IgD-negative memory B cell (primary cell): ENCODE measurements around the gene APPBP2. TPM values are rescaled to one million over a fixed set of nuclear protein-coding genes. Genes with fewer than 3 reads are reported as not detected.

Experiments used
- H3K27ac Mint-ChIP-seq, 3 donors: one replicate each; pipeline ENCODE4 v1.8.0; 2020 to 2022; ENCODE audit warnings: mild to moderate bottlenecking in 3 of 3, mixed read lengths in 3 of 3, moderate library complexity in 1 of 3
- H3K27me3 Mint-ChIP-seq: one replicate; pipeline ENCODE4 v1.8.0; 2021; ENCODE audit warnings: mixed read lengths
- H3K36me3 Mint-ChIP-seq: one replicate; pipeline ENCODE4 v1.8.0; 2020; ENCODE audit warnings: mild to moderate bottlenecking, mixed read lengths
- H3K4me1 Mint-ChIP-seq, 3 donors: one replicate each; pipeline ENCODE4 v1.8.0; 2020 to 2022; ENCODE audit warnings: mixed read lengths in 3 of 3, mild to moderate bottlenecking in 1 of 3
- H3K4me3 Mint-ChIP-seq, 4 donors: one replicate each; pipeline ENCODE4 v1.8.0; 2020 to 2022; ENCODE audit warnings: mild to moderate bottlenecking in 4 of 4, mixed read lengths in 4 of 4, moderate library complexity in 3 of 4
- H3K9me3 Mint-ChIP-seq, 3 donors: one replicate each; pipeline ENCODE4 v1.8.0; 2020 to 2021; ENCODE audit warnings: mixed read lengths in 3 of 3, mild to moderate bottlenecking in 1 of 3
- polyA plus RNA-seq: library from polyadenylated mRNA; unstranded; fragments of 300-500 nt; fragmentation: Illumina TruSeq; gene quantifications from one replicate; pipeline ENCODE4 v1.2.3, GENCODE V29; 2021

Gene APPBP2
- polyA plus RNA-seq, 1 donor from 2014 or later, result 24.4 TPM

GRCh38 chr17:60545465-60546191 is 19.6 kb upstream of the APPBP2 start:
- Mint-ChIP-seq H3K4me3 (no peak overlapping the region), H3K36me3 (peaks cover 3% of the 10 kb centered on the region), H3K27me3 (no peaks in the 10 kb centered on the region), H3K9me3 (no peaks in the 10 kb centered on the region), H3K27ac (no peak overlapping the region), H3K4me1 (no peaks in the 10 kb centered on the region)

DNA sequence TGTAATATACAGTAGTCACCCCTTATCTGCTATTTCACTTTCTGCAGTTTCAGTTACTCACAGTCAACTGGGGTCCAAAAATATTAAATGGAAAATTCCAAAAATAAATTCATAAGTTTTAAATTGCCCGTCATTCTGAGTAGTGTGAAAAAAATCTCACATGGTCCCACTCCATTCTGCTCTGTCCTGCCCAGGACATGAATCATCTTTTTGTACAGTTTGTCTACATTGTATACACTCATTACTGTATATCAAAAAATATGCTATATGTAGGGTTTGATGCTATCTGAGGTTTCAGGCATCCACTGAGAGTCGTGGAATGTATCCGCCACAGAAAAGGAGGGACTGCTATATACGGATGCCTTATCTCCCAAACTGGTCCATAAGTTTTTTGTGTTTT is 16.0 kb upstream of the APPBP2 start:
- Mint-ChIP-seq H3K27me3 (no peaks in the 10 kb centered on the region), H3K27ac (no peak overlapping the region), H3K4me3 (no peak overlapping the region), H3K9me3 (no peaks in the 10 kb centered on the region), H3K36me3 (peaks cover 3% of the 10 kb centered on the region), H3K4me1 (no peaks in the 10 kb centered on the region)

DNA sequence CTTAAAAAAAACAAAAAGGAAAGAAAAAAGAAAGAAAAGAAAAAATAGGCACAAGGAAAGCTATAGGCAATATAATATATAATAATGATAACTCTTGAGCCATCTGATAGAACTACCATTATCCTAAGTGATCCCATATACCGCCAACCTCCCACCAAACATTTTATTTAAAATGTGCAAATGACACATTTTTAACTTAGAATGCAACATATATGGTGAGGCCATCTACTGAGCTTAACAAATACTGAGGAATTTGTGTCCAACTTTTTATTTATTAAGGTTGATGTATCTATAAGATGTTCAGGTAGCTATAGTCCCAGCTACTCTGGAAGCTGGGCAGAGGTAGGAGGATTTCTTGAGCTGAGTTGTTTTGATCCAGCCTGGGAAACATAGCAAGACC is 14.4 kb upstream of the APPBP2 start:
- H3K4me1 Mint-ChIP-seq, result no peaks in the 10 kb centered on the region
- no peaks in the 10 kb centered on the region for H3K27me3 Mint-ChIP-seq
- H3K27ac Mint-ChIP-seq, result peak overlapping the region in 1 of 3 donors; percentile 81
- no peaks in the 10 kb centered on the region for H3K36me3 Mint-ChIP-seq
- no peaks in the 10 kb centered on the region for H3K9me3 Mint-ChIP-seq
- no peak overlapping the region for H3K4me3 Mint-ChIP-seq

DNA sequence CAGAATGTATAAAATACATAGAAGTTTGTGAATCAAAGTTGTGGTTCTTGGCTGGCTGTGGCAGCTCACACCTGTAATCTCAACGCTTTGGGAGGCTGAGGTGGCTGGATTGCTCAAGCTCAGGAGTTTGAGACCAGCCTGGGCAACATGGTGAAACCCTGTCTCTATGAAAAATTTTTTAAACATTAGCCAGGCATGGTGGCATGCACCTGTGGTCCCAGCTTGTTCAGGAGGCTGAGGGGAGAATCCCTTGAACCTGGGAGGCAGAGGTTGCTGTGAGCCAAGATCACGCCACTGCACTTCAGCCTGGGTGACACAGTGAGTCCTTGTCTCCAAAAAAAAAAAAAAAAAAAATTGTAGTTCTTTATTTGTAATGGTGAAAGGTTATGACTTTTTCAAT is 13.8 kb upstream of the APPBP2 start:
- H3K36me3 Mint-ChIP-seq, result no peaks in the 10 kb centered on the region
- H3K27me3 Mint-ChIP-seq, result no peaks in the 10 kb centered on the region
- H3K4me3 Mint-ChIP-seq, result no peak overlapping the region
- H3K27ac Mint-ChIP-seq, result peak overlapping the region in 1 of 3 donors; percentile 81
- H3K4me1 Mint-ChIP-seq, result no peaks in the 10 kb centered on the region
- H3K9me3 Mint-ChIP-seq, result no peaks in the 10 kb centered on the region

GRCh38 chr17:60538726-60539125 is 12.7 kb upstream of the APPBP2 start:
- Mint-ChIP-seq H3K4me3 (no peak overlapping the region), H3K36me3 (no peaks in the 10 kb centered on the region), H3K4me1 (no peaks in the 10 kb centered on the region), H3K27ac (no peak overlapping the region), H3K27me3 (no peaks in the 10 kb centered on the region), H3K9me3 (no peaks in the 10 kb centered on the region)

DNA sequence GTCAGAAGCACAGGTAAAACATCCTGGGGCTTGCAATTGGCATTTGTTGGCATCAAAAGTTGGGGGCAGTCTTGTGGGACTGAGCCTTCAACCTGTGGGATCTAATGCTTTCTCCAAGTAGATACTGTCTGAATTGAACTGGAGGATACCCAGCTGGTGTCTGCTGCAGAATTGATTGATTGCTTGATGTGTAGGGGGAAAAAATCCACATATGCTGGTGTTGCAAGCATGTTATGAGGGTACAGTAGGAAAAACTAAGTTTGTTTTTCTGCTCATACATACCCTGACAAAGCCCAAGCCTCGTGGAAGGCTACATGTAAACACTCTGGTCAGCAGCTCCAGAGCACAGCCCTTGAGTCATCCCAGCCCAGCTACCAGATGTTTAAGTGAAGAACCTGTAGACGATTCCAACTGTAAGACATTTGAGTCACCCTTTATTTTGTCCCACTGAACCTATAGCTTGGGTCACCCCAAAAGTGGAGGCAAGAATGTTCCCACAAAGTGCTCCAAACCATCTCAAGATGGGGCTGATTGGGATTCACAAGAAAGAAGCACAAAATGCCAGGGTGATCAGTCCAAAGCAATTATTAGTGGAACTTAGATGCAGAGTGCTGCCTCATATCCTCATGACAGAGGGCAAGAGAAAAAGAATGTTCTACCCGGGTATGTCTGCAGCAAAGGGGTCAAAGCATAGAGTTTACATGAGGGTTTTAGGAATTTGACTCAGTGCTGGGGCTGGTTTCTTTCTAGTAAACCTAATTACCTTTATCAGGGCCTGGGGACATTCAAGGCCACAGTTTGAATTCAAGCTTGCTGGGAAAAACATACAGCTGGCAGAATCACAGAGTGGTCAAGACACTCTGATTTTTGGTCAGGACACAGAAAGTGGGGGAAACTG is 9.6 kb upstream of the APPBP2 start:
- no peaks in the 10 kb centered on the region for H3K4me1 Mint-ChIP-seq
- H3K27me3 Mint-ChIP-seq, result no peaks in the 10 kb centered on the region
- no peaks in the 10 kb centered on the region for H3K9me3 Mint-ChIP-seq
- peaks cover 3% of the 10 kb centered on the region for H3K36me3 Mint-ChIP-seq
- H3K4me3 Mint-ChIP-seq, result no peak overlapping the region
- no peak overlapping the region for H3K27ac Mint-ChIP-seq

- no peak overlapping the region for H3K27ac Mint-ChIP-seq
- H3K36me3 Mint-ChIP-seq, result peaks cover 3% of the 10 kb centered on the region
- H3K4me1 Mint-ChIP-seq, result no peaks in the 10 kb centered on the region
- H3K27me3 Mint-ChIP-seq, result no peaks in the 10 kb centered on the region
- H3K9me3 Mint-ChIP-seq, result no peaks in the 10 kb centered on the region
- no peak overlapping the region for H3K4me3 Mint-ChIP-seq
Measured at GRCh38 chr17:60534613-60535157, 8.6 kb upstream of the APPBP2 start.

DNA sequence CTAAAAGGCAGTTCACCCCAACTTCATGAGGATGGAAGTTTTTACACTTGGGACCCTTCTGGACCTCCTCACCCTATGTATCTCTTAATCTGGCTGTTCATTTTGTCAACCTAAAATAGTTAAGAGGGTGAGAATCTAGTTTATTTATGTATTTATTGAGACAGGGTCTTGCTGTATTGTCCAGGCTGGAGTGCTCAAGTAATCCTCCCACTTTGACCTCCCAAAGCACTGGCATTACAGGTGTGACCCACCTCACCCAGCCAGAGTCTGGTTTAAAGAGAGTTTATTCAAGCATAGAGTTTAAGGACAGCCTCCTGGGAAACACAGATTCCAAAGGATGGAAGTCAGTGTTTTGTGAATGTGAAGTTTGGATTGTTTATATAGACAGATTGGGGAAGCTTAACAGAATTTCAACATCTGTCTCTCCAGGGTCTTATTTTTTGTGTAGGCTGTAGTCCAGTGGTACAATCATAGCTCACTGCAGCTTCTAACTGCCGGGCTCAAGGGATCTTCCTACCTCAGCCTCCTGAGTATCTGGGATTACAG is 8.0 kb upstream of the APPBP2 start:
- Mint-ChIP-seq H3K4me3 (no peak overlapping the region), H3K4me1 (no peaks in the 10 kb centered on the region), H3K27me3 (no peaks in the 10 kb centered on the region), H3K36me3 (peaks cover 3% of the 10 kb centered on the region), H3K9me3 (no peaks in the 10 kb centered on the region), H3K27ac (no peak overlapping the region)

DNA sequence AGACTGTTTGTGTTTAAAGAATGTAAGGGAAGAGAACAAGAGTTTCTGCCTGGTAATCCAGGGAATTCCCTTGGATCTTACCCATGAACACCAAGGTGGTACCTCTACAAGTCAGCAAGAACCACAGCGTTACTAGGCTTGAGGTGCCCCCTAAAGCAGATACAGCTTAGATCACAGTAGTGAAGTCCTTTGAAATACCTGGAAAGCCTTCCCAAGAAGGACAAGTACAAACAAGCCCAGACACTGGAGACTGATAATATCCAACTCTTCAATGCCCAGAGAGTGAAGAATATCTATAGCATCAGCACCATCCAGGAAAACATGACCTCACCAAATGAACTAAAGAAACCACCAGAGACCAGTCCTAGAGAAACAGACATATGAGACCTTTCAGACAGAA is 3.8 kb upstream of the APPBP2 start:
- H3K4me3 Mint-ChIP-seq, result no peak overlapping the region

DNA sequence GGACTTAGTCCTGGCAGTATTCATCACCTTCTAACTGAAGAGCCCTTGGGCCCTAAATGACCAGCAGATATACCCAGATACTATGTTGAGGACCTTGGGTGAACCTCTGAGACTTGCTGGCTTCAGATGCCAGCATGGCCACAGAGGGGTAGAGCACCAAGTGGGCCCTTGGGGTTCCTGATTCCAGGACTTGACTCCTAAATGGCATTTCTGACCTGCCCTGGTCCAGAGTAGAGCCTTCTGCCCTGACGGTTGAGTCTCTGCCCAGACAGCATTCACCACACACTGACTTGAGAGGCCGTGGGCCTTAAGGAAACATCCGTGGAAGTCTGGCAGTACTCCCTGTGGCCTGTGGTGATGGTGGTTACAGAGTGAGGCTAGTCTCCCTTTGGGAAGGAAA is 2.8 kb upstream of the APPBP2 start:
- peaks cover 3% of the 10 kb centered on the region for H3K36me3 Mint-ChIP-seq
- no peak overlapping the region for H3K27ac Mint-ChIP-seq
- no peaks in the 10 kb centered on the region for H3K9me3 Mint-ChIP-seq
- no peaks in the 10 kb centered on the region for H3K27me3 Mint-ChIP-seq
- H3K4me3 Mint-ChIP-seq, result peak overlapping the region in 1 of 4 donors; percentile 99
- H3K4me1 Mint-ChIP-seq, result peaks cover 21 to 29% (median 25%) of the 10 kb centered on the region in 3 donors

More for the DNA sequence above, 3.8 kb upstream of the APPBP2 start:
- Mint-ChIP-seq H3K9me3 (no peaks in the 10 kb centered on the region), H3K4me1 (peaks cover 11 to 19% (median 16%) of the 10 kb centered on the region in 3 donors), H3K27ac (no peak overlapping the region), H3K36me3 (peaks cover 3% of the 10 kb centered on the region), H3K27me3 (no peaks in the 10 kb centered on the region)

- Mint-ChIP-seq H3K9me3 (no peaks in the 10 kb centered on the region), H3K27me3 (no peaks in the 10 kb centered on the region), H3K36me3 (peaks cover 3% of the 10 kb centered on the region), H3K4me1 (peaks cover 26 to 34% (median 30%) of the 10 kb centered on the region in 3 donors), H3K27ac (no peak overlapping the region), H3K4me3 (peak overlapping the region in 2 of 4 donors; percentile 44 to 99)
Measured at GRCh38 chr17:60527701-60528100, 1.7 kb upstream of the APPBP2 start.

- Mint-ChIP-seq H3K27ac (peak overlapping the region in 2 of 3 donors; percentile 94 to 95), H3K27me3 (no peaks in the 10 kb centered on the region), H3K4me3 (peak overlapping the region; percentile 99 to 100 (median 99)), H3K36me3 (peaks cover 3% of the 10 kb centered on the region), H3K4me1 (peaks cover 29 to 42% (median 38%) of the 10 kb centered on the region in 3 donors), H3K9me3 (no peaks in the 10 kb centered on the region)
Measured at GRCh38 chr17:60526726-60527125, 684 bp upstream of the APPBP2 start.

DNA sequence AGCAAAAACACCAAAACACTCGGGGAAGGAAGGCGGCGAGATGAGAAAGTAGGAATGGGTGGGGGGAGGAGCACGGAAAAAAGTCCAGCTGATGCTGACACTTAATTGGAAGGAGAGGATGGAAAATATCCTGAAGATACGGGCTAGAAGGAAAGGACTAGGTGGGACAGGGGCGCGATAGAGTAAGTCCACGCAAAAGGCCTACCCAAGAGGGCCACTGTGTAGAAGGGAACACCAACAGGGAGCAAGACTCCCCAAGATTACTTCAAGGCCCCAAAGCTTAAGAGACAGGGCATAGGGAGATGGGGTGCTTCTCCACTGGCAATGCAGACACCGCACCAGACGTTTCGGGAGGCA is 736 bp downstream of the APPBP2 start:
- H3K4me1 Mint-ChIP-seq, result peaks cover 34 to 43% (median 42%) of the 10 kb centered on the region in 3 donors
- peak overlapping the region; percentile 99 to 100 (median 99) for H3K4me3 Mint-ChIP-seq
- H3K27ac Mint-ChIP-seq, result peak overlapping the region; percentile 94 to 99 (median 95)
- H3K36me3 Mint-ChIP-seq, result no peaks in the 10 kb centered on the region
- H3K9me3 Mint-ChIP-seq, result no peaks in the 10 kb centered on the region
- H3K27me3 Mint-ChIP-seq, result no peaks in the 10 kb centered on the region

GRCh38 chr17:60524463-60525327 is 1.3 kb downstream of the APPBP2 start:
- H3K4me1 Mint-ChIP-seq, result peaks cover 34 to 43% (median 42%) of the 10 kb centered on the region in 3 donors
- peak overlapping the region; percentile 94 to 99 (median 95) for H3K27ac Mint-ChIP-seq
- no peaks in the 10 kb centered on the region for H3K27me3 Mint-ChIP-seq
- H3K4me3 Mint-ChIP-seq, result peak overlapping the region; percentile 99 to 100 (median 99)
- H3K36me3 Mint-ChIP-seq, result no peaks in the 10 kb centered on the region
- H3K9me3 Mint-ChIP-seq, result no peaks in the 10 kb centered on the region
